HepG2 (cell line): Measurements from ENCODE around the gene MYO18A. TPM values are rescaled to one million over a fixed set of nuclear protein-coding genes. Genes with fewer than 3 reads are reported as not detected.
A peak's percentile ranks its signal among the peaks of the same experiment; 100 is the strongest.

Experiments
- ARID2 ChIP-seq: sonication (generic); formaldehyde crosslinking; IDR thresholded peaks from 2 replicates; pipeline ENCODE4 v1.8.1; 2022; ENCODE audit warnings: mild to moderate bottlenecking, missing genetic modification reagents, borderline replicate concordance
- CEBPG ChIP-seq: IDR thresholded peaks from 2 replicates; pipeline ENCODE4 v1.6.1; 2016
- FOXK1 ChIP-seq: sonication (generic); formaldehyde crosslinking; IDR thresholded peaks from 2 replicates; pipeline ENCODE4 v1.4.0; 2020; ENCODE audit warnings: low read depth, missing genetic modification reagents, borderline replicate concordance
- KDM5B ChIP-seq: sonication (generic); formaldehyde crosslinking; IDR thresholded peaks from 2 replicates; pipeline ENCODE4 v1.4.0; 2020; ENCODE audit warnings: missing genetic modification reagents, mild to moderate bottlenecking, borderline replicate concordance
- ZIK1 ChIP-seq: sonication (generic); formaldehyde crosslinking; IDR thresholded peaks from 2 replicates; pipeline ENCODE4 v1.5.0; 2020; ENCODE audit warnings: mild to moderate bottlenecking, low read depth, missing genetic modification reagents, borderline replicate concordance
- ZKSCAN8 ChIP-seq: IDR thresholded peaks from 2 replicates; pipeline ENCODE4 v1.6.1; 2016; ENCODE audit warnings: borderline replicate concordance, missing genetic modification reagents, missing compliant biosample characterization
- ZNF121 ChIP-seq: sonication (generic); formaldehyde crosslinking; IDR thresholded peaks from 2 replicates; pipeline ENCODE4 v1.5.0; 2020; ENCODE audit warnings: mild to moderate bottlenecking, missing genetic modification reagents
- ZNF326 ChIP-seq: sonication (generic); formaldehyde crosslinking; IDR thresholded peaks from 2 replicates; pipeline ENCODE4 v1.4.0; 2020; ENCODE audit warnings: missing genetic modification reagents, borderline replicate concordance
- ZNF468 ChIP-seq: sonication (generic); formaldehyde crosslinking; IDR thresholded peaks from 2 replicates; pipeline ENCODE4 v1.8.0; 2022; ENCODE audit warnings: mild to moderate bottlenecking, moderate library complexity, missing genetic modification reagents
- ZNF496 ChIP-seq: sonication (generic); formaldehyde crosslinking; IDR thresholded peaks from 2 replicates; pipeline ENCODE4 v1.8.1; 2023; ENCODE audit warnings: mild to moderate bottlenecking, moderate library complexity, missing genetic modification reagents; ENCODE audit not compliant: insufficient replicate concordance
- ZNF546 ChIP-seq: sonication (generic); formaldehyde crosslinking; conservative IDR thresholded peaks from 2 replicates; pipeline ENCODE4 v1.8.1; 2023; ENCODE audit warnings: mild to moderate bottlenecking, missing genetic modification reagents
- ZNF556 ChIP-seq: sonication (generic); formaldehyde crosslinking; IDR thresholded peaks from 2 replicates; pipeline ENCODE4 v1.4.0; 2020; ENCODE audit warnings: mild to moderate bottlenecking, missing genetic modification reagents, borderline replicate concordance
- ZNF746 ChIP-seq: sonication (generic); formaldehyde crosslinking; IDR thresholded peaks from 2 replicates; pipeline ENCODE4 v1.8.0; 2022; ENCODE audit warnings: mild to moderate bottlenecking, missing genetic modification reagents
- ZSCAN9 ChIP-seq: IDR thresholded peaks from 2 replicates; pipeline ENCODE4 v1.6.1; 2016; ENCODE audit warnings: borderline replicate concordance
- polyA plus RNA-seq, 8 experiments: library from polyadenylated mRNA; depleted of rRNA in 3 of 8; stranded (reverse) in 7 of 8; unstranded in 1 of 8; fragments of >200 nt; fragmentation: Illumina TruSeq in 4 of 8; extraction: Trizol in 4 of 8; gene quantifications; 2 replicates each; pipeline versions ENCODE4 v1.2.1 to v1.2.3, GENCODE V29; 2011 to 2016; ENCODE audit warnings: low read depth in 4 of 8, missing spikeins in 1 of 8, mixed read lengths in 1 of 8; ENCODE audit not compliant: insufficient read depth in 1 of 8
- total RNA-seq, 5 experiments: library from RNA; depleted of rRNA; stranded (reverse); fragments of >200 nt; fragmentation: Illumina TruSeq; extraction: Trizol; gene quantifications; 2 replicates each; pipeline ENCODE4 v1.2.3, GENCODE V29; 2016; ENCODE audit warnings: low read depth in 1 of 5
- TF ChIP-seq, protein P1 (sequence below): sonication (generic); formaldehyde crosslinking; IDR thresholded peaks from 2 replicates; pipeline ENCODE4 v1.5.0; 2020; ENCODE audit warnings: mild to moderate bottlenecking, missing genetic modification reagents, moderate library complexity
- TF ChIP-seq, protein P2 (sequence below): sonication (generic); formaldehyde crosslinking; IDR thresholded peaks from 2 replicates; pipeline ENCODE4 v1.8.1; 2023; ENCODE audit warnings: mild to moderate bottlenecking, inconsistent platforms, moderate library complexity, missing genetic modification reagents, borderline replicate concordance
- TF ChIP-seq, protein P3 (sequence below): sonication (generic); formaldehyde crosslinking; IDR thresholded peaks from 2 replicates; pipeline ENCODE4 v1.5.1; 2020; ENCODE audit warnings: missing genetic modification reagents, mild to moderate bottlenecking, borderline replicate concordance
- TF ChIP-seq, protein P4 (sequence below): sonication (generic); formaldehyde crosslinking; IDR thresholded peaks from 2 replicates; pipeline ENCODE4 v1.5.0; 2020; ENCODE audit warnings: missing genetic modification reagents

The MYO18A gene
- total and polyA plus RNA-seq, 2 of the 13 experiments (the other 11 are each of a cell fraction or from before 2014, with no cell fraction given), result 16.8 to 24.8 TPM

DNA sequence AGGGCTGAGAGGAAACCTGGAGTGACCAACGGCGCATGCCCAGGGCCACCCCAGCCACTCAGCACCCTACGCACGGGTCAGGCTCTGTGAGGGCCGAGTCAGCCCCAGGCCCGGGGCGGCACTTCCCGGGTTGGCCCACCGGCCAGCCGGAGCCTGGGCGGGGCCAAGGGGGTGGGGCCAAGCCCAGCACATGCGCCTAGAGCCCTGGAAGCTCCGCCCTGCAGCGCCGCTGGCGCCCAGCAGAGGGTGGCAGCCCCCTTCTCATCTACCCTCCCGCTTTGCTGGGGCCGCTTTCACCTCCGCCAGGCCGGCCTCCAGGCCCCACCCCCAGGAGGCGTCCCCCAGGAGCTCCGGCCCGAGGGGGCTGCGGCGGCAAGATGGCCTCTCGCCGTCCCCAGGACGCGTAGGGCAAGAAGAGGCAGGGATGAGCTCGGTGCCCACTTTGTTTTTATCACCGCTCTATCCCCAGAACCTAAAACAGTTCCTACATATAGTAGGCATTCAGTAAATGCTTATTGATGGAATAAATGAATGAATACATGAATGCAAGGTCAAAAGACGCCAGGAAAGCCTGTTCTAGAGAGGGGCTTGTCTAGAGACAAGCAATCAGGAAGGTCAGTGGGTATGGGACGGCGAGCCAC lies 31.3 kb downstream of the MYO18A start (continued):
- TF ChIP-seq ZIK1 (CRISPR knock-in tag), result 0 out of 2 replicates have a peak, but pooled peaks have one; percentile 52
- TF ChIP-seq ARID2 (CRISPR knock-in tag), result no peak
- peak; percentile 91; the same call in 1 of the 2 replicates for TF ChIP-seq KDM5B
- no peak for TF ChIP-seq ZNF468
- TF ChIP-seq ZNF326 (CRISPR knock-in tag), result no peak
- TF ChIP-seq ZKSCAN8 (CRISPR knock-in tag), result peak; percentile 69; the same call in 1 of the 2 replicates
- peak; percentile 57; the same call in 1 of the 2 replicates for TF ChIP-seq ZNF546 (CRISPR knock-in tag)
- TF ChIP-seq, protein P1, sequence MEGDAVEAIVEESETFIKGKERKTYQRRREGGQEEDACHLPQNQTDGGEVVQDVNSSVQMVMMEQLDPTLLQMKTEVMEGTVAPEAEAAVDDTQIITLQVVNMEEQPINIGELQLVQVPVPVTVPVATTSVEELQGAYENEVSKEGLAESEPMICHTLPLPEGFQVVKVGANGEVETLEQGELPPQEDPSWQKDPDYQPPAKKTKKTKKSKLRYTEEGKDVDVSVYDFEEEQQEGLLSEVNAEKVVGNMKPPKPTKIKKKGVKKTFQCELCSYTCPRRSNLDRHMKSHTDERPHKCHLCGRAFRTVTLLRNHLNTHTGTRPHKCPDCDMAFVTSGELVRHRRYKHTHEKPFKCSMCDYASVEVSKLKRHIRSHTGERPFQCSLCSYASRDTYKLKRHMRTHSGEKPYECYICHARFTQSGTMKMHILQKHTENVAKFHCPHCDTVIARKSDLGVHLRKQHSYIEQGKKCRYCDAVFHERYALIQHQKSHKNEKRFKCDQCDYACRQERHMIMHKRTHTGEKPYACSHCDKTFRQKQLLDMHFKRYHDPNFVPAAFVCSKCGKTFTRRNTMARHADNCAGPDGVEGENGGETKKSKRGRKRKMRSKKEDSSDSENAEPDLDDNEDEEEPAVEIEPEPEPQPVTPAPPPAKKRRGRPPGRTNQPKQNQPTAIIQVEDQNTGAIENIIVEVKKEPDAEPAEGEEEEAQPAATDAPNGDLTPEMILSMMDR, result peak; percentile 98
- TF ChIP-seq, protein P2, sequence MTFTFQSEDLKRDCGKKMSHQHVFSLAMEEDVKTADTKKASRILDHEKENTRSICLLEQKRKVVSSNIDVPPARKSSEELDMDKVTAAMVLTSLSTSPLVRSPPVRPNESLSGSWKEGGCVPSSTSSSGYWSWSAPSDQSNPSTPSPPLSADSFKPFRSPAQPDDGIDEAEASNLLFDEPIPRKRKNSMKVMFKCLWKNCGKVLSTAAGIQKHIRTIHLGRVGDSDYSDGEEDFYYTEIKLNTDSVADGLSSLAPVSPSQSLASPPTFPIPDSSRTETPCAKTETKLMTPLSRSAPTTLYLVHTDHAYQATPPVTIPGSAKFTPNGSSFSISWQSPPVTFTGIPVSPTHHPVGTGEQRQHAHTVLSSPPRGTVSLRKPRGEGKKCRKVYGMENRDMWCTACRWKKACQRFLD (CRISPR knock-in tag), result no peak
- no peak for TF ChIP-seq ZNF496 (CRISPR knock-in tag)
- TF ChIP-seq, protein P3, sequence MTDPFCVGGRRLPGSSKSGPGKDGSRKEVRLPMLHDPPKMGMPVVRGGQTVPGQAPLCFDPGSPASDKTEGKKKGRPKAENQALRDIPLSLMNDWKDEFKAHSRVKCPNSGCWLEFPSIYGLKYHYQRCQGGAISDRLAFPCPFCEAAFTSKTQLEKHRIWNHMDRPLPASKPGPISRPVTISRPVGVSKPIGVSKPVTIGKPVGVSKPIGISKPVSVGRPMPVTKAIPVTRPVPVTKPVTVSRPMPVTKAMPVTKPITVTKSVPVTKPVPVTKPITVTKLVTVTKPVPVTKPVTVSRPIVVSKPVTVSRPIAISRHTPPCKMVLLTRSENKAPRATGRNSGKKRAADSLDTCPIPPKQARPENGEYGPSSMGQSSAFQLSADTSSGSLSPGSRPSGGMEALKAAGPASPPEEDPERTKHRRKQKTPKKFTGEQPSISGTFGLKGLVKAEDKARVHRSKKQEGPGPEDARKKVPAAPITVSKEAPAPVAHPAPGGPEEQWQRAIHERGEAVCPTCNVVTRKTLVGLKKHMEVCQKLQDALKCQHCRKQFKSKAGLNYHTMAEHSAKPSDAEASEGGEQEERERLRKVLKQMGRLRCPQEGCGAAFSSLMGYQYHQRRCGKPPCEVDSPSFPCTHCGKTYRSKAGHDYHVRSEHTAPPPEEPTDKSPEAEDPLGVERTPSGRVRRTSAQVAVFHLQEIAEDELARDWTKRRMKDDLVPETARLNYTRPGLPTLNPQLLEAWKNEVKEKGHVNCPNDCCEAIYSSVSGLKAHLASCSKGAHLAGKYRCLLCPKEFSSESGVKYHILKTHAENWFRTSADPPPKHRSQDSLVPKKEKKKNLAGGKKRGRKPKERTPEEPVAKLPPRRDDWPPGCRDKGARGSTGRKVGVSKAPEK (CRISPR knock-in tag), result no peak
- no peak for TF ChIP-seq FOXK1 (CRISPR knock-in tag)
- peak; percentile 67; the same call in 1 of the 2 replicates for TF ChIP-seq ZSCAN9 (CRISPR knock-in tag)
- TF ChIP-seq, protein P4, sequence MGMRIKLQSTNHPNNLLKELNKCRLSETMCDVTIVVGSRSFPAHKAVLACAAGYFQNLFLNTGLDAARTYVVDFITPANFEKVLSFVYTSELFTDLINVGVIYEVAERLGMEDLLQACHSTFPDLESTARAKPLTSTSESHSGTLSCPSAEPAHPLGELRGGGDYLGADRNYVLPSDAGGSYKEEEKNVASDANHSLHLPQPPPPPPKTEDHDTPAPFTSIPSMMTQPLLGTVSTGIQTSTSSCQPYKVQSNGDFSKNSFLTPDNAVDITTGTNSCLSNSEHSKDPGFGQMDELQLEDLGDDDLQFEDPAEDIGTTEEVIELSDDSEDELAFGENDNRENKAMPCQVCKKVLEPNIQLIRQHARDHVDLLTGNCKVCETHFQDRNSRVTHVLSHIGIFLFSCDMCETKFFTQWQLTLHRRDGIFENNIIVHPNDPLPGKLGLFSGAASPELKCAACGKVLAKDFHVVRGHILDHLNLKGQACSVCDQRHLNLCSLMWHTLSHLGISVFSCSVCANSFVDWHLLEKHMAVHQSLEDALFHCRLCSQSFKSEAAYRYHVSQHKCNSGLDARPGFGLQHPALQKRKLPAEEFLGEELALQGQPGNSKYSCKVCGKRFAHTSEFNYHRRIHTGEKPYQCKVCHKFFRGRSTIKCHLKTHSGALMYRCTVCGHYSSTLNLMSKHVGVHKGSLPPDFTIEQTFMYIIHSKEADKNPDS (CRISPR knock-in tag), result no peak
- peak; percentile 29; the same call in 1 of the 2 replicates for TF ChIP-seq ZNF556 (CRISPR knock-in tag)
- no peak for TF ChIP-seq CEBPG (CRISPR knock-in tag)
- 0 out of 2 replicates have a peak, but pooled peaks have one; percentile 21 for TF ChIP-seq ZNF121 (CRISPR knock-in tag)
- TF ChIP-seq ZNF746, result 0 out of 2 replicates have a peak, but pooled peaks have one; percentile 40
